H1 (cell line): ENCODE results near the gene RBP5. TPM values are rescaled to one million over a fixed set of nuclear protein-coding genes. Genes with fewer than 3 reads are reported as not detected.

Source experiments
- CTCF ChIA-PET: fragments of 300-600 bp; sonication (Branson Sonifier 250); formaldehyde crosslinking; loops from one replicate; lab custom pipeline; 2021; ENCODE audit not compliant: partially characterized antibody; lab: Charles Lee
- POLR2A ChIA-PET: fragments of 300-600 bp; sonication (Branson Sonifier 250); formaldehyde crosslinking; loops from one replicate; lab custom pipeline; 2021; ENCODE audit warnings: inconsistent platforms; ENCODE audit not compliant: partially characterized antibody; lab: Charles Lee
- DNase-seq, 2 experiments: peaks; one replicate each; pipeline versions ENCODE4 v3.0.0 to v3.0.0-alpha.2; 2010 to 2022; ENCODE audit warnings: low spot score in 2 of 2, low read depth in 1 of 2, mixed read lengths in 1 of 2
- FAIRE-seq: peaks from 2 replicates; lab custom pipeline; 2011; peaks lifted over from hg19 to GRCh38; lab: Jason Lieb, UNC
- H2AFZ ChIP-seq: 2 replicates; pipeline ENCODE4 v1.8.1; 2012; ENCODE audit warnings: low read length, inconsistent platforms
- H2AK5ac ChIP-seq: 2 replicates; pipeline ENCODE4 v1.6.1; 2013; ENCODE audit warnings: low read depth, low read length
- H2BK120ac ChIP-seq: replicated peaks from 2 replicates; pipeline ENCODE3; 2013; ENCODE audit warnings: low read depth, low read length, inconsistent platforms
- H2BK12ac ChIP-seq: 2 replicates; pipeline ENCODE4 v1.6.1; 2013; ENCODE audit warnings: low read depth, low read length
- H2BK15ac ChIP-seq: 2 replicates; pipeline ENCODE4 v1.6.1; 2013; ENCODE audit warnings: low read length
- H2BK20ac ChIP-seq: 2 replicates; pipeline ENCODE4 v1.6.1; 2013; ENCODE audit warnings: low read length
- H2BK5ac ChIP-seq: 2 replicates; pipeline ENCODE4 v1.6.1; 2013; ENCODE audit warnings: low read depth, low read length
- H3K14ac ChIP-seq: 2 replicates; pipeline ENCODE4 v1.6.1; 2013; ENCODE audit warnings: inconsistent platforms; ENCODE audit not compliant: insufficient read length
- H3K18ac ChIP-seq: 2 replicates; pipeline ENCODE4 v1.6.1; 2013; ENCODE audit warnings: low read length; ENCODE audit errors: extremely low read depth
- H3K23ac ChIP-seq: 2 replicates; pipeline ENCODE4 v1.6.1; 2013; ENCODE audit warnings: inconsistent platforms; ENCODE audit not compliant: insufficient read length
- H3K23me2 ChIP-seq: 2 replicates; pipeline ENCODE4 v1.6.1; 2013; ENCODE audit warnings: low read depth, low read length
- H3K27ac ChIP-seq: 2 replicates; pipeline ENCODE4 v1.6.1; 2011; ENCODE audit warnings: low read depth, low read length, inconsistent platforms
- H3K27me3 ChIP-seq, 4 experiments: replicated peaks in 1 of 4; 1 replicate in 1 of 4; 2 replicates in 3 of 4; pipeline versions ENCODE4 v1.6.1 to v1.8.1; 2011 to 2013; ENCODE audit warnings: low read length in 3 of 4, mild to moderate bottlenecking in 3 of 4, inconsistent platforms in 2 of 4, mixed read lengths in 2 of 4, moderate library complexity in 1 of 4; ENCODE audit not compliant: control insufficient read depth in 3 of 4, insufficient read depth in 3 of 4; ENCODE audit errors: extremely low read depth in 1 of 4
- H3K36me3 ChIP-seq, 4 experiments: 2 replicates each; pipeline versions ENCODE4 v1.6.1 to v1.8.1; 2011 to 2013; ENCODE audit warnings: mild to moderate bottlenecking in 4 of 4, low read length in 3 of 4, moderate library complexity in 2 of 4, control low read depth in 1 of 4, inconsistent platforms in 1 of 4; ENCODE audit not compliant: insufficient read depth in 4 of 4, control insufficient read depth in 2 of 4
- H3K4ac ChIP-seq: replicated peaks from 2 replicates; pipeline ENCODE3; 2013; ENCODE audit warnings: low read length, low read depth, mixed read lengths, inconsistent platforms; ENCODE audit not compliant: insufficient read length
- H3K4me1 ChIP-seq, 4 experiments: replicated peaks in 1 of 4; 1 replicate in 1 of 4; 2 replicates in 3 of 4; pipeline versions ENCODE4 v1.6.1 to v1.8.1; 2011 to 2013; ENCODE audit warnings: low read length in 3 of 4, inconsistent platforms in 2 of 4, mixed read lengths in 1 of 4; ENCODE audit not compliant: insufficient read depth in 4 of 4, control insufficient read depth in 3 of 4
- H3K4me2 ChIP-seq, 2 experiments: 2 replicates each; pipeline versions ENCODE4 v1.6.1 to v1.8.1; 2011 to 2013; ENCODE audit warnings: low read depth in 2 of 2, low read length in 2 of 2, control low read depth in 1 of 2, inconsistent platforms in 1 of 2, mild to moderate bottlenecking in 1 of 2; ENCODE audit not compliant: insufficient read depth in 1 of 2
- H3K4me3 ChIP-seq, 4 experiments: fragments of 200-600, 300-600 bp in 1 of 4; sonication (generic), shearing (Covaris generic), sonication (Bioruptor Twin) in 1 of 4; 2 replicates each; pipeline versions ENCODE4 v1.5.1 to v1.8.1; 2011 to 2016; ENCODE audit warnings: low read length in 4 of 4, low read depth in 3 of 4, control low read depth in 2 of 4, inconsistent platforms in 2 of 4, mild to moderate bottlenecking in 2 of 4, mixed read lengths in 1 of 4, moderate library complexity in 1 of 4; ENCODE audit not compliant: insufficient read depth in 2 of 4; ENCODE audit errors: extremely low read depth in 1 of 4
- H3K56ac ChIP-seq: replicated peaks from 2 replicates; pipeline ENCODE3; 2013; ENCODE audit warnings: low read depth, mild to moderate bottlenecking, mixed read lengths, low read length, inconsistent platforms; ENCODE audit not compliant: insufficient read length
- H3K79me1 ChIP-seq: 2 replicates; pipeline ENCODE4 v1.6.1; 2013; ENCODE audit warnings: low read depth, low read length, control low read depth
- H3K79me2 ChIP-seq, 2 experiments: 2 replicates each; pipeline versions ENCODE4 v1.6.1 to v1.8.1; 2012 to 2013; ENCODE audit warnings: low read length in 2 of 2, mild to moderate bottlenecking in 2 of 2, inconsistent platforms in 1 of 2; ENCODE audit not compliant: insufficient read depth in 2 of 2, control insufficient read depth in 1 of 2
- H3K9ac ChIP-seq, 4 experiments: replicated peaks in 1 of 4; 1 replicate in 1 of 4; 2 replicates in 3 of 4; pipeline versions ENCODE4 v1.6.1 to v1.8.1; 2011 to 2013; ENCODE audit warnings: low read depth in 3 of 4, low read length in 3 of 4, control low read depth in 2 of 4, mild to moderate bottlenecking in 2 of 4, moderate library complexity in 2 of 4, inconsistent platforms in 1 of 4; ENCODE audit errors: extremely low read depth in 1 of 4
- H3K9me3 ChIP-seq, 2 experiments: 2 replicates each; pipeline versions ENCODE4 v1.6.1 to v1.8.1; 2012 to 2013; ENCODE audit warnings: mild to moderate bottlenecking in 2 of 2, moderate library complexity in 2 of 2, control low read depth in 1 of 2, inconsistent platforms in 1 of 2, low read depth in 1 of 2, low read length in 1 of 2, mixed read lengths in 1 of 2; ENCODE audit not compliant: insufficient read depth in 2 of 2
- H4K20me1 ChIP-seq, 2 experiments: replicated peaks in 1 of 2; 2 replicates each; pipeline versions ENCODE3 to v1.8.1; 2011 to 2013; ENCODE audit warnings: inconsistent platforms in 2 of 2, low read length in 2 of 2, mild to moderate bottlenecking in 1 of 2; ENCODE audit not compliant: insufficient read depth in 2 of 2, control insufficient read depth in 1 of 2
- H4K5ac ChIP-seq: 2 replicates; pipeline ENCODE4 v1.6.1; 2013; ENCODE audit warnings: low read length, low read depth, mixed read lengths, inconsistent platforms; ENCODE audit not compliant: insufficient read length
- H4K8ac ChIP-seq: 2 replicates; pipeline ENCODE4 v1.8.0; 2013; ENCODE audit warnings: mild to moderate bottlenecking, moderate library complexity, low read length, inconsistent platforms; ENCODE audit not compliant: insufficient read depth; ENCODE audit errors: extremely low read depth
- H4K91ac ChIP-seq: replicated peaks from 2 replicates; pipeline ENCODE3; 2013; ENCODE audit warnings: low read length, mixed read lengths, inconsistent platforms; ENCODE audit not compliant: insufficient read length
- BACH1 ChIP-seq: IDR thresholded peaks from 2 replicates; pipeline ENCODE4 v1.6.1; 2012; ENCODE audit warnings: low read length, improper control_type of control experiment
- SAP30 ChIP-seq: fragments of 300-600 bp; sonication (generic); IDR thresholded peaks from 2 replicates; pipeline ENCODE4 v1.7.1; 2012; ENCODE audit warnings: low read length, moderate library complexity, mild to moderate bottlenecking, inconsistent platforms; ENCODE audit not compliant: insufficient read depth, insufficient replicate concordance
- SIX5 ChIP-seq: IDR thresholded peaks from 2 replicates; pipeline ENCODE4 v1.6.1; 2011; ENCODE audit warnings: mild to moderate bottlenecking, low read depth, low read length
- SP1 ChIP-seq: IDR thresholded peaks from 2 replicates; pipeline ENCODE4 v1.6.1; 2011; ENCODE audit warnings: low read depth, low read length
- WGBS, 2 experiments: shearing (Covaris generic) in 1 of 2; methylation state at CpG; one replicate each; pipeline versions ENCODE4 v1.1.6 to v1.1.7; 2013 to 2015; ENCODE audit warnings: low lambda C conversion rate in 2 of 2, mixed read lengths in 2 of 2, inconsistent platforms in 1 of 2, low coverage in 1 of 2, missing lambda C conversion rate in 1 of 2; ENCODE audit not compliant: insufficient replicate concordance in 2 of 2, insufficient coverage in 1 of 2, insufficient read length in 1 of 2; ENCODE audit errors: extremely low coverage in 1 of 2, missing lambda C conversion rate in 1 of 2; 5-methylcytosine and 5-hydroxymethylcytosine counted together
- polyA plus RNA-seq, 7 experiments: library from polyadenylated mRNA; depleted of rRNA in 3 of 7; stranded (reverse) in 5 of 7; unstranded in 2 of 7; fragments of >200 nt in 5 of 7; fragments of 200-250 nt in 2 of 7; gene quantifications; 1 replicate in 5 of 7; 2 replicates in 1 of 7; 4 replicates in 1 of 7; pipeline versions ENCODE4 v1.2.1 to v1.2.3, GENCODE V29; 2011 to 2013; ENCODE audit warnings: missing spikeins in 2 of 7, mixed read lengths in 2 of 7
- total RNA-seq: library from RNA; stranded (reverse); fragmentation: NEBNext Ultra II Directional; extraction: Animal tissue kit (Norgen Biotek cat#: 25700); gene quantifications from 2 replicates; pipeline ENCODE4 v1.2.1, GENCODE V29; 2021

RBP5 gene
- total and polyA plus RNA-seq, 2 of the 8 experiments (the other 6 are each of a cell fraction or from before 2014, with no cell fraction given), result 1.2 to 1.9 TPM

GRCh38 chr12:7114851-7115250 lies 13.8 kb downstream of the RBP5 start:
- Histone ChIP-seq H2BK15ac (no peak overlapping the region), H3K79me1 (no peaks in the 10 kb centered on the region), H3K23ac (no peak overlapping the region), H3K27ac (no peak overlapping the region), H3K56ac (no peak overlapping the region), H2AK5ac (no peak overlapping the region), H2BK20ac (no peak overlapping the region), H2BK12ac (no peak overlapping the region), H3K18ac (no peak overlapping the region), H4K91ac (no peak overlapping the region), H3K9me3 (no peaks in the 10 kb centered on the region), H4K5ac (no peak overlapping the region), H2BK120ac (no peak overlapping the region), H3K4me3 (no peak overlapping the region), H3K4ac (no peak overlapping the region), H2BK5ac (no peak overlapping the region), H4K20me1 (peaks cover 0 to 1% of the 10 kb centered on the region in 2 experiments), H3K27me3 (no peaks in the 10 kb centered on the region), H3K36me3 (no peaks in the 10 kb centered on the region), H3K23me2 (no peaks in the 10 kb centered on the region), H3K4me1 (no peaks in the 10 kb centered on the region), H3K14ac (no peak overlapping the region), H3K9ac (no peak overlapping the region), H3K4me2 (no peak overlapping the region), H4K8ac (no peak overlapping the region), H3K79me2 (no peaks in the 10 kb centered on the region), H2AFZ (no peak overlapping the region)
- DNase-seq (no peak), FAIRE-seq (no peak)
- ChIA-PET CTCF (interaction anchor here (1.9 to 2.4 kb wide), 3 partner anchors 22 to 150 kb away, joined by 7 to 16 read pairs (median 9); partner anchors contain the start of gene C1R), POLR2A (interaction anchor here (0.6 to 2.3 kb wide), 2 partner anchors 108 to 171 kb away, joined by 3 to 14 read pairs; partner anchors contain the start of genes C12orf57 and RNU7-1)
- TF ChIP-seq BACH1 (no peak), SP1 (no peak), SAP30 (no peak), SIX5 (no peak)
- 87% methylated on average over 6 of the region's 6 CpGs; no CpG with 5 or more reads in 1 of the 2 experiments for WGBS, 2 experiments
